KOPT-K1 (cell line): ENCODE measurements around the gene MAP3K21.

ENCODE experiments used
- H3K27ac ChIP-seq: fragments of 200-600 bp; sonication (generic); 2 replicates; pipeline ENCODE4 v1.5.1; 2016; ENCODE audit warnings: antibody characterized with exemption, mild to moderate bottlenecking, low read depth, low read length; ENCODE audit not compliant: poor library complexity, severe bottlenecking
- H3K36me3 ChIP-seq: fragments of 200-600 bp; sonication (generic); 2 replicates; pipeline ENCODE4 v1.5.1; 2017; ENCODE audit warnings: antibody characterized with exemption, mild to moderate bottlenecking, low read length, moderate library complexity; ENCODE audit not compliant: insufficient read depth
- H3K9me3 ChIP-seq: fragments of 200-600 bp; sonication (generic); 2 replicates; pipeline ENCODE4 v1.5.1; 2017; ENCODE audit warnings: antibody characterized with exemption, low read length, mild to moderate bottlenecking; ENCODE audit not compliant: insufficient read depth, poor library complexity, severe bottlenecking

The MAP3K21 gene

GRCh38 chr1:233361876-233362275 lies 34.4 kb downstream of the MAP3K21 start:
- Histone ChIP-seq H3K27ac (no peak overlapping the region), H3K36me3 (no peaks in the 10 kb centered on the region), H3K9me3 (no peaks in the 10 kb centered on the region)

GRCh38 chr1:233362743-233363142 lies 35.2 kb downstream of the MAP3K21 start:
- Histone ChIP-seq H3K27ac (no peak overlapping the region), H3K9me3 (no peaks in the 10 kb centered on the region), H3K36me3 (no peaks in the 10 kb centered on the region)

- Histone ChIP-seq H3K27ac (no peak overlapping the region), H3K9me3 (no peaks in the 10 kb centered on the region)
Observed at GRCh38 chr1:233364026-233364425, 36.5 kb downstream of the MAP3K21 start.

GRCh38 chr1:233364695-233365539 lies 37.4 kb downstream of the MAP3K21 start:
- no peak overlapping the region for H3K27ac ChIP-seq
- no peaks in the 10 kb centered on the region for H3K36me3 ChIP-seq
- H3K9me3 ChIP-seq: no peaks in the 10 kb centered on the region

More at GRCh38 chr1:233364026-233364425, 36.5 kb downstream of the MAP3K21 start:
- H3K36me3 ChIP-seq: no peaks in the 10 kb centered on the region

- H3K9me3 ChIP-seq: no peaks in the 10 kb centered on the region
- H3K27ac ChIP-seq: no peak overlapping the region
- H3K36me3 ChIP-seq: no peaks in the 10 kb centered on the region
Observed at GRCh38 chr1:233366575-233366974, 39.1 kb downstream of the MAP3K21 start.

GRCh38 chr1:233367057-233367803 lies 39.7 kb downstream of the MAP3K21 start:
- H3K36me3 ChIP-seq: no peaks in the 10 kb centered on the region
- H3K9me3 ChIP-seq: no peaks in the 10 kb centered on the region
- H3K27ac ChIP-seq: no peak overlapping the region

- no peak overlapping the region for H3K27ac ChIP-seq
Observed at GRCh38 chr1:233368106-233368788, 40.7 kb downstream of the MAP3K21 start.

GRCh38 chr1:233368789-233369130 lies 41.2 kb downstream of the MAP3K21 start:
- H3K9me3 ChIP-seq: no peaks in the 10 kb centered on the region
- H3K36me3 ChIP-seq: no peaks in the 10 kb centered on the region
- no peak overlapping the region for H3K27ac ChIP-seq

More at GRCh38 chr1:233368106-233368788, 40.7 kb downstream of the MAP3K21 start:
- H3K9me3 ChIP-seq: no peaks in the 10 kb centered on the region
- no peaks in the 10 kb centered on the region for H3K36me3 ChIP-seq

GRCh38 chr1:233372218-233373120 lies 44.9 kb downstream of the MAP3K21 start:
- Histone ChIP-seq H3K36me3 (no peaks in the 10 kb centered on the region), H3K9me3 (no peaks in the 10 kb centered on the region), H3K27ac (no peak overlapping the region)

- H3K27ac ChIP-seq: no peak overlapping the region
- H3K36me3 ChIP-seq: no peaks in the 10 kb centered on the region
- H3K9me3 ChIP-seq: no peaks in the 10 kb centered on the region
Observed at GRCh38 chr1:233373226-233373625, 45.7 kb downstream of the MAP3K21 start.

- Histone ChIP-seq H3K36me3 (no peaks in the 10 kb centered on the region), H3K27ac (no peak overlapping the region), H3K9me3 (no peaks in the 10 kb centered on the region)
Observed at GRCh38 chr1:233375653-233376052, 48.1 kb downstream of the MAP3K21 start.

- no peaks in the 10 kb centered on the region for H3K9me3 ChIP-seq
- H3K36me3 ChIP-seq: no peaks in the 10 kb centered on the region
- H3K27ac ChIP-seq: no peak overlapping the region
Observed at GRCh38 chr1:233376382-233377110, 49.0 kb downstream of the MAP3K21 start.

- Histone ChIP-seq H3K9me3 (peaks cover 13% of the 10 kb centered on the region), H3K36me3 (no peaks in the 10 kb centered on the region), H3K27ac (no peak overlapping the region)
Observed at GRCh38 chr1:233379869-233380438, 52.4 kb downstream of the MAP3K21 start.

- peaks cover 13% of the 10 kb centered on the region for H3K9me3 ChIP-seq
- H3K36me3 ChIP-seq: no peaks in the 10 kb centered on the region
- H3K27ac ChIP-seq: no peak overlapping the region
Observed at GRCh38 chr1:233381806-233382205, 54.3 kb downstream of the MAP3K21 start.
